GOT3 (cell line): Measurements from ENCODE around the gene ZNF649.
"Not testable (repeated sequence)": the region's sequence is repeated elsewhere in the genome, so short reads cannot be mapped to it uniquely, and the experiment has no call there.

Source experiments
- DNase-seq: peaks from one replicate; lab custom pipeline; 2025; ENCODE audit warnings: mixed read lengths; lab: John Stamatoyannopoulos, UW

Gene ZNF649

DNA sequence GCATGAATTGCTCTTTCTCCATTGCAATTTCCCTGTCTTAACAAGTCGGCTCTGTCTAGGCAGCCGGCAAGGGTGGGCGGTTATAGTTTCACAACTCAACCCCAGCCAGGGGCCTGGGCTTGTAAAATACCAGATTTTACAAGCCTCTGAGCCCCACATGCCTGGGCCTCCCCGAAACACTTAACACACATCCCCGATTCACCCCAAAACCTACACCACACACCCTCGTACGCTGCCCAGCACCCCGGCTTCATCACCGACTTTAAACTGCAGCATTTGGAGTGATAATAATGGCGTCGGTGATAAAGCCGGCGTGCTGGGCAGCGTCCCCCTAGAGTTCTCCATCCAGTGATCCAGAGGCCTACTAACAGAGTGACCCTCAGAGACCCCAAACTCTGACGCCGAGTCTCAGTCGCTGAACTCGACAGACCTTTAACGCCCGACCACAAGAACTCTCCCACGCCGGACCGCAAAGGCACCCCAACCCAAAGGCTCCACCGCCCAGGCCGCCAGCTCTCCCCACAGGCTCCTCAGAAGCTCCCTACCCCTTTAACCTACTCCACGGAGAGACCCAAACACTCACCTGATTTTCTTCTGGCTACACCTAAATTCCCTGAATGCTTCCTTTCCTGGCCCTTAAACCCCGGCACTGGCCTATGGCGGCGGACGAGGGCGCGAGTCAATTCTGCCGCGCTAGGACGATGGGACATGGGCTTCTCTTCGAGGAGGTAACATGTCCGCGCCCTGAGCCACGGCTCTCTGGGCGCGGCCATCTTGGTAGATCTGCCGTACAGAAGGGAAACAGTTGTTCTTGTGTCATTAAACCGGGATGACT, at the start of gene ZNF649:
Gene ZNF649, minus strand, starts transcription at position 687 of the 835 bp plus-strand sequence. CDS start 4,910 bp downstream, outside the sequence.
- peak; percentile 60 for DNase-seq

DNA sequence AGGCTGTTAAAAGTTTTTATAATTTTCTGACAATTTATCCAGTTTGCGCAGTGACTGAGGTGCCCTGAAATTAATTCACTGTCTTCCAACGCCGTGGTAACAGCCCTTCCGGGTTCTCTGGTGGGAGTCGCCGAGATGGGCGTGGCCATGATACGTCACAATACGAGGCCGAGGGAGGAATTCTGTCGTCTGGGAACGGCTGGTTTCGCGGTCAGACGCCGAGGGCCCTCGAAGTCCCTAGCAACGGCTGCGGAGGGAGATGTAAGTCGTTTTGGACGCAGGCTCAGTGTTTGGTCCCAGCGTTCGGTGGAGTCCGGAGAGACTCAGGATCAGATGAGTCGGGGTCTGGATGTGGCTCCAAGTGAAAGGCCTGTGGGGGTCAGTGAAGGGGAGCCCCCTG, 44.2 kb upstream of the ZNF649 start:
- no peak for DNase-seq

DNA sequence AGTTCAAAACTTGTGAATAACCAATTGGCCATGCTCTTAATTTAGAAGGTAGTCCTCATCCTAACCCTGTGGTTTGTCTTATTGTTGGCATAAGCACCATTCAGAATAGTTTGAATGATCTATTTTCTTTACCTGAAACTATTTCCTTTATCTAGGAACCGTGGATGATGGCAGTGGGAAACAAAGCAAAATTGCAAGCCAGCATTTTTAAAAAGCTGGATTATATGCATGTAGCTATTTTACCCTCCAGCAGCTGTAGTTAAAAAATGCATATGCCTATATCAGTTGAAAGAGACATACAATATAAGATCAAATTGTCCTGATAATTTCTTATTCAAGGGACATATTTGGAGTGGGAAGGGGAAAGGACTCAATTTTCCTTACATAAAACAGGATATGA, 41.8 kb upstream of the ZNF649 start:
- DNase-seq: no peak

DNA sequence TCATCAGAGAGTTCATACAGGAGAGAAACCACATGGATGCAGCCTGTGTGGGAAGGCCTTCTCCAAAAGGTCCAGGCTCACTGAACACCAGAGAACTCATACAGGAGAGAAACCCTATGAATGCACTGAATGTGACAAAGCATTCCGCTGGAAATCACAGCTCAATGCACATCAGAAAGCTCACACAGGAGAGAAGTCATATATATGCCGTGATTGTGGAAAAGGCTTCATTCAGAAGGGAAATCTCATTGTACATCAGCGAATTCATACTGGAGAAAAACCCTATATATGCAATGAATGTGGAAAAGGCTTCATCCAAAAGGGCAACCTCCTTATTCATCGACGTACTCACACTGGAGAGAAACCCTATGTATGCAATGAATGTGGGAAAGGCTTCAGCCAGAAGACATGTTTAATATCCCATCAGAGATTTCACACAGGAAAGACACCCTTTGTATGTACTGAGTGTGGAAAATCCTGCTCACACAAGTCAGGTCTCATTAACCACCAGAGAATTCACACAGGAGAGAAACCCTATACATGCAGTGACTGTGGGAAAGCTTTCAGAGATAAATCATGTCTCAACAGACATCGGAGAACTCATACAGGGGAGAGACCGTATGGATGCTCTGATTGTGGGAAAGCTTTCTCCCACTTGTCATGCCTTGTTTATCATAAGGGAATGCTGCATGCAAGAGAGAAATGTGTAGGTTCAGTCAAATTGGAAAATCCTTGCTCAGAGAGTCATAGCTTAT, 40.2 kb upstream of the ZNF649 start:
- DNase-seq: no peak

DNA sequence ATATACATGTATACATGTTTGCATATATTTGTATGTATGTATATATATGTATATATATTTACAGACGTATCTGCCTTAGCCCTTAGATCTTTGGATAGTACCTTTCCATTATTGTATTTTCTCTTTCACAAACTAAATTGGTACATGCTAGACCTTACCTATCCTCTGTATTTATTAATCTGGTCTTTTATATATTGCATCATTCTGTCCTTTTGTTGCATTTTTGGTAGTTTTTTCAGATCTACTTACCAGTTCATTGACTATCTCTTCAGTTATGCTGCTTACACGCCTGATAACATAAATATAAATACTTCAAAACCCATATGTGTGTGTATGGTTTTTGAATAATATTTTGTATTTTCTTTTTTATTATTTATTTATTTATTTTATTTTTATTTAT, 34.1 kb upstream of the ZNF649 start:
- no peak for DNase-seq

DNA sequence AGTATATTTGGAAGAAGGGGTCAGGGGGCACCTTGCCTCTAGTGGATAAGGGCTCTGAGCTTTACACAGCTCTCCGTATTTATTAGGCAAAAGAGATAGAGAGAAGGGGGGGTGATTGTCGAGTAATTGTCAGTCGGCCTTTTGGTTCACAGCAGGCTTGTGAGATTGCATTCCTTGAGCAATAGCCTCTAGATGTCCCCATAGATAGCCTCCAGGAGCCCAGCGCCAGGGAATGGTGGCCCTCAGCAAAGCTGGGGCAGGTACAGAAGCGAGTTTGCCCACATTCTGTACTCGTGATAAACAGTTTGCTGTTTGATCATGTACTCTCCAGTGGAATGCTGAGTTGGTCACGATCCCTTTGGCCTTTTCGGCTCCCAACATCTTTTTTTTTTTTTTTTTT, 27.1 kb upstream of the ZNF649 start:
- no peak for DNase-seq

DNA sequence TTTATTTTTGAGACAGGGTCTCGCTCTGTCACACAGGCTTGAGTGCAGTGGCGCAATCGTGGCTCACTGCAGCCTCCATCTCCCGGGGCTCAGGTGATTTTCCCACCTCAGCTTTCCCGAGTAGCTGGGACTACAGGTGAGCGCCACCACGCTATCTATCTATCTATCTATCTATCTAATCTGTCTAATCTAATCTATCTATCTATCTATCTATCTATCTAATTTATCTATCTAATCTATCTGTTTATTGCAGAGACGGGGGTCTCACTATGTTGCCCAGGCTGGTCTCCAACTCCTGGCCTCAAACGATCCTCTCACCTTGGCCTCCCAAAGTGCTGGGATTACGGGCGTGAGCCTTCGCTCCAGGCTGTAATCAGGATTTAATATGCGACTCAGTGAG, 23.0 kb upstream of the ZNF649 start:
- no peak for DNase-seq

DNA sequence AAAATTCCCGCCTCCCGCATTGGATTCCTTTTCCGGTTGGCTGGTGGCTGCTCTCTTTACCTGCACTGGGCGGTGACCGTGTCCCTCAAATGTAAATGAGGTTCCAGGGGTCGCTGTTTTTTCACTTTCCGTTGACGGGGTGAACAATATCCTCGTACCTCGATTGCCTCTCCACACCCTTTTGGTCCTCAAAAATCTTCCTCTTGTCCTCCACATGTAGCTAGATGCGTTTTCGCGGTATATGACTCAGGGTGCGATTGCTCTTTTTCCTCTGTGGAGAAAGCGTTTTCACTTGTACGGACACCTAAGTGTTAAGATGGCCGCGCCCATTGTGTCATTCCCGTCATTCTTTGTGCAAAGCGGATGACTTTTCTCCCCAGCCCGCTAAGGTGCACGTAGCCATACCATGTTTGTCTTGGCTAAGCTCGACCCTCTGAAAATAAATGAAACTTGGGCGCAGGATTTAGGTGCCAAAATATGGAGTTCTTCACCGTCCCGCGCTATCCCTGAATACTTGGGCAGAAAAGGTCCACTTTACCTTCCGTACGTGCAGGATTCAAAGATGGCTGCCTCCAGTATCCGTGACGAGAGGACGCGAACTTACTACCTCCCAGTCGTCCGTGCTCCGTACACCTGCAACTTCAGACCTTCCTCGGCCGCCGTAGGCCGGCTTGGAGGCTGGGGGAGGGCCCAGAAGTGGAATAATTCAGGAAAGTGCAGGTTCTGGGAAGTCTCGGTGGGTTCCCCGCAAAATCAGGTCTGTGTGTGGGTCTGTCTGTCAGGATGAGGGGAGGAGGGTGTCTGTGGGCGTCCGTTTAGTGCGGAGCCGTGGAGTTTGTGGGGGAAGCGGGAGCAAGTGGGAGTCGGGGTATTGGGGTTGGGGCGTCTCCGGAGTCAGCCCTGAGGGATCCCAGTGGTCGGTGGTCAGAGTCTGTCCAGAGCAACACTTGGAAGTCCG, 22.2 kb upstream of the ZNF649 start, which contains the start of gene ZNF613:
Gene ZNF613, plus strand, starts transcription at position 689 of the 958 bp plus-strand sequence. CDS start 8,749 bp downstream, outside the sequence.
- peak; percentile 71 for DNase-seq

DNA sequence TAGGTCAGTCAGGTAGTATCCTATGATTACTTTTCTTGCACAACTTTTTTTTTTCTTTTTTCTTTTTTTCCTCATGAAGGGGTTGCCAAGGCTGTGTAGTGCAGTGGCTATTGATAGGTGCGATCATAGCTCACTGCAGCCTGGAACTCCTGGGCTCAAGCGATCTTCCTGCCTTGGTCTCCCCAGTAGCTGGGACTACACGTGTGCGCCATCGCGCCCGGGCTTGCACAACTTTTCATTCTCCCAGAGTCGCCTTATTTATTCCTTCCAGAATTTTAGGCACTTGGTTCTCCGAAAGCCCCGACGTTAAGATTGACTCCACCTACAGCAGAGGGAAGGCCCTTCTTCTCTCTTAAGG, 21.6 kb upstream of the ZNF649 start:
- no peak for DNase-seq

DNA sequence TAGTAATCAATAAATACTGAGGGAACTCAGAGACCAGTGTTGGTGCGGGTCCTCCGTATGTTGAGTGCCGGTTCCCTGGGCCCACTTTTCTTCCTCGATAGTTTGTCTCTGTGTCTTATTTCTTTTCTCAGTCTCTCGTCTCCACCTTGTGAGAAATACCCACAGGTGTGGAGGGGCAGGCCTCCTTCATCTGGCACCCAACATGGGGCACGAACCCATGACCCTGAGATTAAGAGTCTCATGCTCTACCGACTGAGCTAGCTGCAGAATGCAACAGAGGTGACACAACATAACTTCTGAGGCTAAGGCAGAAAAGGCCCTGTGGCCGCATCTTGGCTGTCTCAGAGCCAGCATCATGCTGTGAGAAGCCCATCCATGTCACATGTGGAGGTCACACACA, 17.1 kb upstream of the ZNF649 start:
- DNase-seq: no peak

DNA sequence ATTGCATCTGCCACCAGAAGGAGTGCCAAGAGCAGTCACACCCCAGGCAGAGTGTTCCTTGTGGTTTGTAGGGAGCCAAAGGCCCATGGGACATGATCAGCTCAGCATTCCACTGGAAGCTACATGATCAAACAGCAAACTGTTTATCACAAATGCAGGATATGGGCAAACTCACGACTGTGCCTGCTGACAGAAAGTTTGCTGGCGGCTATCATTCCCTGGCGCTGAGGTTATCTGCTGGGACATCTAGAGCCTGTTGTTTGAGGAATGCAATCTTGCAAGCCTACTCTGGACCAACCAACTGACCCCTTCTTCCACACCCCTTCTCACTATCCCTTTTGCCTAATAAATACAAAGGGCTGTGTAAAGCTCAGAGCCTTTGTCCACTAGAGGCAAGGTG, 14.8 kb upstream of the ZNF649 start:
- DNase-seq: no peak

DNA sequence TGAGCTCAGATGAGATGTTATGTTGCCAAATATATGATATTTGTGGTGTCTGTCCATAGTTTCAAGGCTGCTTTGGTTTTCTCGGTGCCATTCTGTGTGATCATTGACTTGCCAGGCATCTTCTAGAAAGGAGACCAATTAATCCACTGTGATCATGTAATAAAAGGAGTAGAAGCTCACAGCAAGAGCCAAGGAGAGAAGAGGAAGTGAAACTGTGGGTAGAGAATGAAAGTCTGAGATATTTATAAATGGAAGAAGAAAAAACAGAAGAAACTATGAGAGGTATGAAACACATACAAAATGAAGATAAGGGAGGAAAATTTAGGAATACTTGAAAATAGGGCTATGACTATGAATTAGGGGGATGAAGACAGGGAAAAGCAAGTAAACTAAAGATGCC, 11.3 kb upstream of the ZNF649 start:
- DNase-seq: no peak

DNA sequence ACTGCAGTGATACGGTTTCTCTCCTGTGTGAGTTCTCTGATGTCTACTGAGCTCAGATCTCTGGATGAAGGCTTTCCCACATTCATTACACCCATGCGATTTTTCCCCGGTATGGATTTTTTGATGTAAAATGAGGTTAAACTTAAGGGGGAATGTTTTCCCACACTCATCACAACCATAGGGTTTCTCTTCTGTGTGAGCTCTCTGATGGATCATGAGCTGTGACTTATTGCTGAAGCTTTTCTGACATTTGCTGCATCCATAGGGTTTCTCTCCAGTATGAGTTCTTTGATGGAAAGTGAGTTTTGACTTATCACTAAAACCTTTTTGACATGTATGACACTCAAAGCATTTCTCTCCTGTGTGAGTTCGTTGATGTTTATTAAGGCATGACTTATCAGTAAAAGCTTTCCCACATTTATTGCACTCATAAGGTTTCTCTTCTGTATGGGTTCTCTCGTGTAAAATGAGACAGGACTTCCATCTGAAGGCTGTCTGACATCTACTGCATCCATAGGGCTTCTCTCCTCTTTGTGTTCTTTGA, 10.6 kb upstream of the ZNF649 start:
- no peak for DNase-seq

DNA sequence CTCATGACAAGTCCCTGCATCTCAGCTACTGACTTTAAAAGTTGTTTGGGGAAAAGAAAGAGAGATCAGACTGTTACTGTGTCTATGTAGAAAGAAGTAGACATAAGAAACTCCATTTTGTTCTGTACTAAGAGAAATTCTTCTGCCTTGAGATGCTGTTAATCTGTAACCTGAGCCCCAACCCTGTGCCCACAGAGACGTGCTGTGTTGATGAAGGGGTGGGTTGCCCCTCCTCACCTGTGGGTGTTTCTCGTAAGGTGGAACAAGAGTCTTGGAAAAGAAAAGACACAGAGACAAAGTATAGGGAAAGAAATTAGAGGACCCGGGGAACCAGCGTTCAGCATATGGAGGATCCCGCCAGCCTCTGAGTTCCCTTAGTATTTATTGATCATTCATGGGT, 3.2 kb upstream of the ZNF649 start:
- DNase-seq: not testable (repeated sequence)

DNA sequence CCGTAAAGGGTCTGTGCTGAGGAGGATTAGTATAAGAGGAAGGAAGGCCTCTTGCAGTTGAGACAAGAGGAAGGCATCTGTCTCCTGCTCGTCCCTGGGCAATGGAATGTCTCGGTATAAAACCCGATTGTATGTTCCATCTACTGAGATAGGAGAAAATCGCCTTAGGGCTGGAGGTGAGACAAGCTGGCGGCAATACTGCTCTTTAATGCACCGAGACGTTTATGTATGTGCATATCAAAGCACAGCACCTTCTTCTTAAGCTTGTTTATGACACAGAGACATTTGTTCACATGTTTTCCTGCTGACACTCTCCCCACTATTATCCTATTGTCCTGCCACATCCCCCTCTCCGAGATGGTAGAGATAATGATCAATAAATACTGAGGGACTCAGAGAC, 1.3 kb upstream of the ZNF649 start:
- not testable (repeated sequence) for DNase-seq

DNA sequence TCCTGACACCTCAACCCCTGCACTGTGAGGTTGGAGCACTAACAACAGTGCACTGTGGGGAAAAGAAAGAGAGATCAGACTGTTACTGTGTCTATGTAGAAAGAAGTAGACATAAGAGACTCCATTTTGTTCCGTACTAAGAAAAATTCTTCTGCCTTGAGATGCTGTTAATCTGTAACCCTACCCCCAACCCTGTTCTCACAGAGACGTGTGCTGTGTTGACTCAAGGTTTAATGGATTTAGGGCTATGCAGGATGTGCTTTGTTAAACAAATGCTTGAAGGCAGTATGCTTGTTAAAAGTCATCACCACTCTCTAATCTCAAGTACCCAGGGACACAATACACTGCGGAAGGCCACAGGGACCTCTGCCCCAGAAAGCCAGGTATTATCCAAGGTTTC, 822 bp upstream of the ZNF649 start:
- not testable (repeated sequence) for DNase-seq

DNA sequence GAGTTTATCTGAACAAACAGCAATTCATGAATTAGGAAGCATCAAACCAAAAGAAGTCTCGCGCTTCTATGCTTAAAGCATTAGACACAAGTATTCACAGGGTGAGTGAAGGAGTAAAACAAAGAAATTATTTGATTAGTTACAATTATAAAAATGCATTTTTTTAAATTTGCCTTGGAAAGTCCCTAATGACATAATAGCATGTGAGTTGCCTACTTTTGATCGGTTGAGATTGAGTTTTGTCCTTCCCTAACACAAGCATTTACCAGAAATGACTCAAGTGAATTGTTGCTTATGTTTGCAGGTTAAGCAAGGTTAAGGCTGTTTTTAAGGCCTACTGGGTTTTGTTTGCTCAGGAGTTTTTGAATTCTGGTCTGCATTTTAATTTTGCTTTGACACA, 389 bp upstream of the ZNF649 start:
- no peak for DNase-seq

DNA sequence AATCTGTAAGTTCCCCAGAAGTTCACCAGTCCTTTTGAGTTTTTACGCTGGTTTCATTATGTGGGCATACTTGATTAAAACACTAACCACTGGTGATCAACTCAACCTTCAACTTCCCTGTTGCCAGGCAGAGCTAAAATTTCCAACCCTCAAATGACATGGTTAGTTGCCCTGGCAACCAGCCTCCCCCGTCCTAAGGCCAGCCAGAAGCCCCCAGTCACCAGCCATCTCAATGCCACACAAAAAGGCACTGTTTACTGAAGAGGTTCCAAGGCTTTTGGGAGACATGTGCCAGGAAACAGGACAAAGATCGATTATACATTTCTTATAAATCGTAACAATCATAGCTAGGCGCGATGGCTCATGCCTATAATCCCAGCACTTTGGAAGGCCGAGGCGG, 1.6 kb downstream of the ZNF649 start:
- DNase-seq: no peak

DNA sequence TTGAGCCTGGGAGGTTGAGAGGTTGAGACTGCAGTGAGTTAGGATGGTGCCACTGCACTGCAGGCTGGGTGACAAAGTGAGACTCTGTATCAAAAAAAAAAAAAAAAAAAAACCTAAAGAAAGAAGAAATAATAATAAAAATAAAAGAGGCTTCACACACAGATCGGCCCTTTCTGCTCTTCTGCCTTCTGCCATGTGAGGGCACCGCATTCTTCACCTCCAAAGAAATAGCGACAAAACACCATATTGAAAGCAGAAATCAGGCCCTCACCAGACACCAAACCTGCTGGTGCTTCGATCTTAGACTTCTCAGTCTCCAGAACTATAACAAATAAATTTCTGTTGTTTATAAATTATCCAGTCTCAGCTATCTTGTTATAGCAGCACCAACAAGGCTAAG, 3.0 kb downstream of the ZNF649 start:
- DNase-seq: no peak

DNA sequence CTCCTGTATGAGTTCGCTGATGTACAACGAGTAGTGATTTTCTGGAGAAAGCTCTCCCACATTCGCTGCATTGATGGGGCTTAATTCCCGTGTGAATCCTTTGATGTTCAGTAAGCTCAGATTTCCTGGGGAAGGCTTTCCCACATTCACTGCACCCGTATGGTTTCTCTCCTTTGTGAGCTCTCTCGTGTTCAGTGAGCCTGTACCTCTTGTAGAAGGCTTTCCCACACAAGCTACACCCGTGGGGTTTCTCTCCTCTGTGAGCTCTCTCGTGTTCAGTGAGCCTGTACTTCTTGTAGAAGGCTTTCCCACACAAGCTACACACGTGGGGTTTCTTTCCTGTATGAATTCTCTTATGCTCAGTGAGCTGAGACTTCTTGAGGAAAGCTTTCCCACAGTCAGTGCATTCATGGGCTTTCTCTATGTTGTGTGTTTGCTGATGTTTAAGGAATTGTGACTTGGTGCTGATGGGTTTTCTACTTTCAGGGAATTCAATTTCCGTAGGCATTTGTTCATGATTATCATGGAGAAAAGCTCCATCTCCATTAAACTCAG, 13.5 kb downstream of the ZNF649 start:
- DNase-seq: no peak

DNA sequence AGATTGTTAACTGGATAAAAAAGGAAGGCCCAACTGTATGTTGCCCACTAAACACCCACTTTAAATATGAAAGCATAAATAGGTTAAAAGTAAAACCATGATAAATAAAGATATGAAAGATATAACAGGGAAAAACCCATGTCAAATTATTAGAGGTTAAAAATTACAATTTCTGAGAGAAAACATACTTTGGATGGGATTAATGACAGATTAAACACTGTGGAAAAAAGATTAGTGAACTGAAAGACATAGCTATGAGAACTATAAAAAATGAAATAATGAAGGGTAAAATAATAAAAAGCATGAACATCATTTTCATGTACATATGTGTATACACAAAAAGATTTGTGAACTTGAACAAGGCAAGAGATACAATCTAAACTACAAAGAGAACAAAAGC, 14.9 kb downstream of the ZNF649 start:
- no peak for DNase-seq
